Adrenal gland (tissue), 19 donors: ENCODE measurements around the gene MRPL44. TPM values are rescaled to one million over a fixed set of nuclear protein-coding genes. Genes with fewer than 3 reads are reported as not detected.

Source experiments
- DNase-seq, 7 donors: peaks; one replicate each; pipeline ENCODE4 v3.0.0-alpha.2; 2019 to 2020
- H3K27ac ChIP-seq, 5 donors: fragments of 200-600 bp; sonication (generic) in 4 of 5; 1 replicate in 3 of 5; 2 replicates in 2 of 5; pipeline versions ENCODE4 v1.5.1 to v1.8.0; 2016 to 2020; ENCODE audit warnings: mild to moderate bottlenecking in 1 of 5
- H3K27me3 ChIP-seq: fragments of 200-600 bp; 2 replicates; pipeline ENCODE4 v1.8.0; 2021
- H3K36me3 ChIP-seq, 2 donors: fragments of 200-600 bp; replicated peaks in 1 of 2; 1 replicate in 1 of 2; 2 replicates in 1 of 2; pipeline versions ENCODE4 v1.5.1 to v1.8.0; 2018 to 2022
- H3K4me1 ChIP-seq, 2 donors: fragments of 200-600 bp; replicated peaks in 1 of 2; 1 replicate in 1 of 2; 2 replicates in 1 of 2; pipeline versions ENCODE4 v1.5.1 to v1.8.0; 2018 to 2021
- H3K4me3 ChIP-seq, 4 donors: fragments of 200-600 bp; sonication (generic) in 3 of 4; one replicate each; pipeline ENCODE4 v1.5.1; 2016 to 2018
- H3K9me3 ChIP-seq, 3 donors: fragments of 200-600 bp; sonication (generic) in 1 of 3; replicated peaks in 1 of 3; 1 replicate in 2 of 3; 2 replicates in 1 of 3; pipeline versions ENCODE4 v1.5.1 to v1.8.0; 2016 to 2021
- CTCF ChIP-seq, 6 experiments: fragments of 450-650 bp in 4 of 6; fragments of 200-600 bp in 2 of 6; sonication (generic) in 1 of 6; IDR thresholded peaks; 1 replicate in 5 of 6; 2 replicates in 1 of 6; pipeline versions ENCODE4 v1.5.1 to v1.8.0; 2016 to 2021; ENCODE audit warnings: antibody characterized with exemption in 6 of 6, mild to moderate bottlenecking in 2 of 6, moderate library complexity in 1 of 6
- POLR2A ChIP-seq, 2 donors: fragments of 450-650 bp; IDR thresholded peaks; one replicate each; pipeline ENCODE4 v1.6.1; 2017; ENCODE audit warnings: antibody characterized with exemption in 2 of 2, mild to moderate bottlenecking in 2 of 2, moderate library complexity in 1 of 2
- WGBS, 4 donors: extraction: QIAGEN DNeasy Blood & Tissue Kit in 2 of 4; methylation state at CpG; one replicate each; pipeline versions ENCODE4 v1.1.5 to v1.1.7; 2013 to 2017; 5-methylcytosine and 5-hydroxymethylcytosine counted together
- intact Hi-C, 2 donors: fragments of 100-400 bp; cut with DNase I; formaldehyde crosslinking; loops; one replicate each; pipeline versions ENCODE4 v1.14.1 to v1.15.0; 2022 to 2023
- long read RNA-seq, 10 donors: library from polyadenylated mRNA in 3 of 10; unstranded in 2 of 10; stranded (forward) in 1 of 10; transcript quantifications; one replicate each; pipeline ENCODE4 v2.0.0 and lab custom pipeline, GENCODE V29; 2021 to 2026
- polyA plus RNA-seq, 3 donors: library from polyadenylated mRNA; stranded (reverse); fragments of 200-250 nt in 2 of 3; fragments of 350-450 nt in 1 of 3; fragmentation: Illumina TruSeq in 1 of 3; extraction: RNeasy Lipid Tissue Mini Kit (QIAGEN cat#74804) in 1 of 3; gene quantifications; one replicate each; pipeline ENCODE4 v1.2.3, GENCODE V29; 2013 to 2014
- total RNA-seq, 9 donors: library from RNA; depleted of rRNA in 4 of 9; stranded (reverse); fragments of >200 nt in 4 of 9; fragments of 120-200 nt in 1 of 9; fragmentation: NEBNext Ultra II Directional in 1 of 9; extraction: Animal tissue kit (Norgen Biotek cat#: 25700) in 1 of 9; gene quantifications; one replicate each; pipeline versions ENCODE4 v1.1.0 to v1.2.4, GENCODE V29; 2013 to 2023
- donor health status: healthy with polysubstance abuse.
- donor health status: Bipolar disorder and iron deficiency.
- donor health status: DM: yes; HTN: yes; CAD: no.
- donor health status: DM: no; HTN: no; CAD: no.
- donor health status: DM: no; HTN: no; CAD: no.
- donor health status: DM: yes; HTN: yes; CAD: no.

The MRPL44 gene
- total RNA-seq (10 to 100 TPM; 33.8 to 99.2 (median 39.0) TPM), polyA plus RNA-seq (10 to 100 TPM; 11.7 to 53.8 (median 16.3) TPM)
- long read RNA-seq, donor 1, transcript MRPL44-201 (4 exons, 1,748 nt), result major isoform, 22 of 28 reads
- long read RNA-seq, donor 1, partial matches to known transcripts, result 6 of 28 reads
- long read RNA-seq, donor 1, other reads (novel, unspliced or antisense), result 0 of 28 reads
- long read RNA-seq, donor 2, transcript MRPL44-201 (4 exons, 1,748 nt), result major isoform, 19 of 24 reads
- long read RNA-seq, donor 2, partial matches to known transcripts, result 5 of 24 reads
- long read RNA-seq, donor 2, other reads (novel, unspliced or antisense), result 0 of 24 reads
- long read RNA-seq, donor 3, transcript MRPL44-201 (4 exons, 1,748 nt), result major isoform, 23 of 23 reads
- long read RNA-seq, donor 3, partial matches to known transcripts, result 0 of 23 reads
- long read RNA-seq, donor 3, other reads (novel, unspliced or antisense), result 0 of 23 reads
- long read RNA-seq, donor 4, transcript MRPL44-201 (4 exons, 1,748 nt), result major isoform, 52 of 57 reads
- long read RNA-seq, donor 4, partial matches to known transcripts, result 4 of 57 reads
- long read RNA-seq, donor 4, other reads (novel, unspliced or antisense), result 1 of 57 reads
- long read RNA-seq, donor 5, transcript MRPL44-201 (4 exons, 1,748 nt), result major isoform, 83 of 86 reads
- long read RNA-seq, donor 5, partial matches to known transcripts, result 1 of 86 reads
- long read RNA-seq, donor 5, other reads (novel, unspliced or antisense), result 2 of 86 reads
- long read RNA-seq, donor 6, transcript MRPL44-201 (4 exons, 1,748 nt), result major isoform, 23 of 24 reads
- long read RNA-seq, donor 6, partial matches to known transcripts, result 0 of 24 reads
- long read RNA-seq, donor 6, other reads (novel, unspliced or antisense), result 1 of 24 reads
- long read RNA-seq, donor 7, transcript MRPL44-201 (4 exons, 1,748 nt), result major isoform, 11 of 11 reads
- long read RNA-seq, donor 7, partial matches to known transcripts, result 0 of 11 reads
- long read RNA-seq, donor 7, other reads (novel, unspliced or antisense), result 0 of 11 reads
- long read RNA-seq, donor 8, transcript MRPL44-201 (4 exons, 1,748 nt), result major isoform, 33 of 33 reads
- long read RNA-seq, donor 8, partial matches to known transcripts, result 0 of 33 reads
- long read RNA-seq, donor 8, other reads (novel, unspliced or antisense), result 0 of 33 reads
- long read RNA-seq, donor 9, transcript MRPL44-201 (4 exons, 1,748 nt), result major isoform, 19 of 19 reads
- long read RNA-seq, donor 9, partial matches to known transcripts, result 0 of 19 reads
- long read RNA-seq, donor 9, other reads (novel, unspliced or antisense), result 0 of 19 reads
- long read RNA-seq, donor 10, transcript MRPL44-201 (4 exons, 1,748 nt), result major isoform, 11 of 11 reads
- long read RNA-seq, donor 10, partial matches to known transcripts, result 0 of 11 reads
- long read RNA-seq, donor 10, other reads (novel, unspliced or antisense), result 0 of 11 reads

- peak within 1 kb of the TSS; percentile 57 to 98 (median 66) for H3K4me3 ChIP-seq
- H3K27ac ChIP-seq, result peak within 1 kb of the TSS; percentile 64 to 79 (median 71)
- intact Hi-C loops, result no loop called here
- DNase-seq, result peak; percentile 95 to 98 (median 97)
- H3K9me3 ChIP-seq, result no peaks in the 10 kb centered on the region
- H3K27me3 ChIP-seq, result no peaks in the 10 kb centered on the region
- H3K4me1 ChIP-seq, result peaks cover 5 to 51% of the 10 kb centered on the region in 2 donors
- H3K36me3 ChIP-seq, result peaks cover 0 to 6% of the 10 kb centered on the region in 2 donors
- TF ChIP-seq POLR2A (IDR thresholded peaks at IDR 0.05), result peak; percentile 40 to 75
- TF ChIP-seq CTCF (IDR thresholded peaks at IDR 0.05), result peak in 3 of 6 experiments; percentile 9 to 22 (median 20)
- 0 to 1% (median 0%) methylated on average over 34 to 65 of the region's 65 CpGs for WGBS, 4 donors
Observed at GRCh38 chr2:223957092-223957851, at the start of gene MRPL44. TSS of gene MRPL44 (plus strand) at chr2:223957463. CDS start at chr2:223957473, 10 bp downstream.

GRCh38 chr2:223908304-223908998, 48.8 kb upstream of the MRPL44 start:
- intact Hi-C loops, result no loop called here
- Histone ChIP-seq H3K4me3 (no peak overlapping the region), H3K27ac (no peak overlapping the region), H3K27me3 (no peaks in the 10 kb centered on the region), H3K36me3 (peaks cover 0 to 4% of the 10 kb centered on the region in 2 donors), H3K4me1 (peaks cover 11 to 16% of the 10 kb centered on the region in 2 donors), H3K9me3 (no peaks in the 10 kb centered on the region)
- no peak for TF ChIP-seq CTCF (IDR thresholded peaks at IDR 0.05)
- no peak for TF ChIP-seq POLR2A (IDR thresholded peaks at IDR 0.05)
- DNase-seq, result no peak
- WGBS, 4 donors, result 54 to 67% (median 56%) methylated on average over 8 of the region's 8 CpGs

GRCh38 chr2:223909001-223909741, 48.1 kb upstream of the MRPL44 start:
- H3K27ac ChIP-seq, result peak overlapping the region in 1 of 5 donors; percentile 4
- H3K4me1 ChIP-seq, result peaks cover 11 to 16% of the 10 kb centered on the region in 2 donors
- H3K4me3 ChIP-seq, result no peak overlapping the region
- 55 to 61% (median 58%) methylated on average over 7 of the region's 7 CpGs for WGBS, 4 donors
- no peak for TF ChIP-seq CTCF (IDR thresholded peaks at IDR 0.05)
- no peak for TF ChIP-seq POLR2A (IDR thresholded peaks at IDR 0.05)
- DNase-seq, result no peak
- H3K27me3 ChIP-seq, result no peaks in the 10 kb centered on the region
- H3K36me3 ChIP-seq, result no peaks in the 10 kb centered on the region
- no peaks in the 10 kb centered on the region for H3K9me3 ChIP-seq
- intact Hi-C loops, result no loop called here
